Globus pallidus (tissue), 1 donor: ENCODE measurements around the gene SYDE1.

Source experiments
- DNase-seq: peaks from one replicate; pipeline ENCODE4 v3.0.0-alpha.2; 2015; ENCODE audit warnings: low spot score

The SYDE1 gene

GRCh38 chr19:15124572-15125231, 17.5 kb downstream of the SYDE1 start:
- peak; percentile 24 for DNase-seq

- DNase-seq: peak; percentile 96
These were observed 18.2 kb downstream of the SYDE1 start for GRCh38 chr19:15125232-15126067.

GRCh38 chr19:15126131-15126910, 19.1 kb downstream of the SYDE1 start:
- no peak for DNase-seq

GRCh38 chr19:15128162-15128770, 21.1 kb downstream of the SYDE1 start:
- DNase-seq: no peak

GRCh38 chr19:15129856-15130585, 22.8 kb downstream of the SYDE1 start:
- no peak for DNase-seq

GRCh38 chr19:15136234-15136954, 29.2 kb downstream of the SYDE1 start:
- no peak for DNase-seq

GRCh38 chr19:15137777-15138176, 30.6 kb downstream of the SYDE1 start:
- DNase-seq: no peak

- DNase-seq: no peak
These were observed 31.2 kb downstream of the SYDE1 start for GRCh38 chr19:15138427-15138826.

GRCh38 chr19:15141143-15141542, 33.9 kb downstream of the SYDE1 start:
- DNase-seq: no peak

- DNase-seq: no peak
These were observed 35.1 kb downstream of the SYDE1 start for GRCh38 chr19:15142313-15142712.

GRCh38 chr19:15144046-15144646, 36.9 kb downstream of the SYDE1 start:
- DNase-seq: no peak

- no peak for DNase-seq
These were observed 39.9 kb downstream of the SYDE1 start for GRCh38 chr19:15147090-15147489.

- DNase-seq: no peak
These were observed 42.5 kb downstream of the SYDE1 start for GRCh38 chr19:15149737-15150136.

GRCh38 chr19:15154002-15154612, 46.9 kb downstream of the SYDE1 start:
- no peak for DNase-seq

GRCh38 chr19:15155296-15155695, 48.1 kb downstream of the SYDE1 start:
- no peak for DNase-seq

- DNase-seq: no peak
These were observed 49.2 kb downstream of the SYDE1 start for GRCh38 chr19:15156391-15156790.

GRCh38 chr19:15159251-15159650, 52.0 kb downstream of the SYDE1 start:
- no peak for DNase-seq

GRCh38 chr19:15161028-15161984, 54.1 kb downstream of the SYDE1 start:
- no peak for DNase-seq
